ENCODE measurements around the gene NCS1. TPM values are rescaled to one million over a fixed set of nuclear protein-coding genes. Genes with fewer than 3 reads are reported as not detected.

Gene NCS1
- total and polyA plus RNA-seq, 12 donors: 4.0 to 87.6 (median 34.3) TPM

DNA sequence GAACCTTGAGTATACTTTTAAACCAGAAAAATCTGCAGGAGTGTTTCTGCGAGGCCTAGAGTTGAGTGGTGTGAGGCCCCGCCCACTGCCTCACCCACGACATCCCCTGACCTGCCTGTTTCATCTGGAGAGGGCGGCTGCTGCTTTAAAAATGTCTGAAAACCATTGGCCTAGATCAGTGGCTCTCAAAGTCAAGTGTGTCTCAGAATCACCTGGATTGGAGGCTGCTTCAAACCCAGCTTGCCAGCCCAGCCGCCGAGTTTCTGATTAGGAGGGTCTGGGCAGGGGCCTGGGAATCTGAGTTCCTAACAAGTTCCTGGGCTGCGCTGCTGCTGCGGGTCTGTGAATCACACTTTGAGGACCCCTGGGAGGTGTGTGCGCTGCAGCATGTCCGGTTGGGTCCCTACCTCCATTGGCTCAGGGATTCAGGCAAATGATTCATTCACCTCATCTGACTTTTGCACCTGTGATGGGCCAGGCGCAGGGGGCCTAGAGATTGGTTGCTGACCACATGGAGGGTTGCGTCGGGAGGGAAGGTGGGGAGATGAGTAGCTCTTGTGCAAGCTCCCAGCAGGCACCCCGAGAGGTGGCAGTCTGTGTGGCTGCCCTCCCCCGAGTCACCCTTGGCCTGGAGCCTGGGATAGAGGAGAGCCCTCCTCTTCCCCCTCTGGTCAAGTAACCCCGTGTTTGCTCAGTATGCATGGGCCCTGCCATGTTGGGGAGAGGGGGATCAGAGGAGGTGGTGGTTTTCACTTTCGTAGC is 65.7 kb downstream of the NCS1 start:
- H3K36me3 ChIP-seq (replicated peaks in 1 of 2): no peaks in the 10 kb centered on the region
- intact Hi-C loops (cut with DNase I): loop anchor here (2.0 to 10.0 kb wide), 4 partner anchors 53 to 351 kb away; no protein-coding TSS in a partner anchor
- WGBS, 4 donors: 80 to 86% (median 84%) methylated on average over 15 to 17 of the region's 17 CpGs
- H3K4me1 ChIP-seq (replicated peaks in 1 of 2): peaks cover 9 to 21% of the 10 kb centered on the region in 2 donors
- peak in 1 of 7 donors; percentile 25 for DNase-seq
- no peaks in the 10 kb centered on the region for H3K9me3 ChIP-seq (replicated peaks in 1 of 3)
- TF ChIP-seq, protein P1, sequence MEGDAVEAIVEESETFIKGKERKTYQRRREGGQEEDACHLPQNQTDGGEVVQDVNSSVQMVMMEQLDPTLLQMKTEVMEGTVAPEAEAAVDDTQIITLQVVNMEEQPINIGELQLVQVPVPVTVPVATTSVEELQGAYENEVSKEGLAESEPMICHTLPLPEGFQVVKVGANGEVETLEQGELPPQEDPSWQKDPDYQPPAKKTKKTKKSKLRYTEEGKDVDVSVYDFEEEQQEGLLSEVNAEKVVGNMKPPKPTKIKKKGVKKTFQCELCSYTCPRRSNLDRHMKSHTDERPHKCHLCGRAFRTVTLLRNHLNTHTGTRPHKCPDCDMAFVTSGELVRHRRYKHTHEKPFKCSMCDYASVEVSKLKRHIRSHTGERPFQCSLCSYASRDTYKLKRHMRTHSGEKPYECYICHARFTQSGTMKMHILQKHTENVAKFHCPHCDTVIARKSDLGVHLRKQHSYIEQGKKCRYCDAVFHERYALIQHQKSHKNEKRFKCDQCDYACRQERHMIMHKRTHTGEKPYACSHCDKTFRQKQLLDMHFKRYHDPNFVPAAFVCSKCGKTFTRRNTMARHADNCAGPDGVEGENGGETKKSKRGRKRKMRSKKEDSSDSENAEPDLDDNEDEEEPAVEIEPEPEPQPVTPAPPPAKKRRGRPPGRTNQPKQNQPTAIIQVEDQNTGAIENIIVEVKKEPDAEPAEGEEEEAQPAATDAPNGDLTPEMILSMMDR (IDR thresholded peaks at IDR 0.05): no peak
- TF ChIP-seq POLR2A (IDR thresholded peaks at IDR 0.05): no peak
- H3K27me3 ChIP-seq: no peaks in the 10 kb centered on the region
- no peak overlapping the region for H3K4me3 ChIP-seq
- no peak overlapping the region for H3K27ac ChIP-seq

DNA sequence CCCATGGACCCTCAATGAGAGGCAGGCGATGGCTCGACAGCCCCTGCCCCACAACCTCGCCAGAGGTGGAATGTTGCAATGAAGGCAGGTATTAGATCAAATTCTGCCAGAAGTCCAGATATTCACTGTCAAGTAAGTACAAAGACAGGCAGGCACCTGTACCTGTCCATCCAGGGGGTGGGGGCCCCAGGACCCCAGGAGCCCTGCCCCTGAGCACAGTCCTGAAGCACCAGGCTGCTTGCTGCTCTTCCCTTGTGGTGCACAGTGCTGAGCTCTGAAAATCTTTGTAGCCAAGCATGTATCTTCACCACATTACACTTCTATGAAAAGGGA is 67.1 kb downstream of the NCS1 start:
- intact Hi-C loops (cut with DNase I): loop anchor here (5.0 to 10.0 kb wide), 3 partner anchors 55 to 352 kb away; no protein-coding TSS in a partner anchor
- H3K36me3 ChIP-seq (replicated peaks in 1 of 2): no peaks in the 10 kb centered on the region
- 84 to 95% (median 94%) methylated on average over 3 of the region's 3 CpGs for WGBS, 4 donors
- no peak for DNase-seq
- peaks cover 9 to 18% of the 10 kb centered on the region in 2 donors for H3K4me1 ChIP-seq (replicated peaks in 1 of 2)
- H3K27ac ChIP-seq: peak overlapping the region in 4 of 5 donors; percentile 52 to 85 (median 67)
- no peak overlapping the region for H3K4me3 ChIP-seq
- no peaks in the 10 kb centered on the region for H3K27me3 ChIP-seq
- H3K9me3 ChIP-seq (replicated peaks in 1 of 3): no peaks in the 10 kb centered on the region
- TF ChIP-seq POLR2A (IDR thresholded peaks at IDR 0.05): no peak
- TF ChIP-seq, protein P1 (IDR thresholded peaks at IDR 0.05): no peak

DNA sequence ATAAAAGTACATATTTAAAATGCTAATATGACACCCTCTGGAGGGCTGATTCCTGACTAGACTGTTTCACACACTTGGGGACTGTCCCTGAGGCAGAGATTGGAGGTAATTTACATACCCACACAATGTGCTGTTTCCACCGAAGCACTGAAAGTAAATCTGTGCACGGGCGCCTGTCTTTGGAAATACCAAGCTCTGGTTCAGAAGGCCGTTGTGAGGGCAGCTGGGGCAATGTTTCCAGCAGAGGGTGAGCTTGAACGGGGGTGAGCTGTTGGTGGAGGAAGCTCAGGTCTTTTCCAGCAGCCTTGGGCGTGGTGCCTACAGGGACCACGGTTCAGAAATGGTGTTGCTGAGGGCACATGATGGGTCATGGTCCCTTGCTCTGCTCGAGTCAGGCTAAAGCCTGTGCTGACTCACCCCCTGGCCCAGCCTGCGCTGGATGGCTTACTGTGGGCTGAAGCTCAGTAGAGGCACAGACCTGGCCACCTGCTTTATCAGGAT is 67.6 kb downstream of the NCS1 start:
- H3K27ac ChIP-seq: peak overlapping the region; percentile 32 to 85 (median 65)

More for the DNA sequence above, 67.6 kb downstream of the NCS1 start:
- WGBS, 4 donors: 31 to 41% (median 37%) methylated on average over 6 to 9 of the region's 9 CpGs
- Histone ChIP-seq H3K36me3 (replicated peaks in 1 of 2) (no peaks in the 10 kb centered on the region), H3K9me3 (replicated peaks in 1 of 3) (no peaks in the 10 kb centered on the region), H3K27me3 (no peaks in the 10 kb centered on the region), H3K4me3 (no peak overlapping the region), H3K4me1 (replicated peaks in 1 of 2) (peaks cover 9 to 18% of the 10 kb centered on the region in 2 donors)
- peak; percentile 78 to 94 (median 91) for DNase-seq
- intact Hi-C loops (cut with DNase I): loop anchor here (5.0 to 10.0 kb wide), 3 partner anchors 55 to 352 kb away; no protein-coding TSS in a partner anchor
- TF ChIP-seq POLR2A (IDR thresholded peaks at IDR 0.05): peak in 1 of 2 donors; percentile 7
- TF ChIP-seq, protein P1 (IDR thresholded peaks at IDR 0.05): no peak
